ENCODE measurements around the gene HOTAIR.

Gene HOTAIR

DNA sequence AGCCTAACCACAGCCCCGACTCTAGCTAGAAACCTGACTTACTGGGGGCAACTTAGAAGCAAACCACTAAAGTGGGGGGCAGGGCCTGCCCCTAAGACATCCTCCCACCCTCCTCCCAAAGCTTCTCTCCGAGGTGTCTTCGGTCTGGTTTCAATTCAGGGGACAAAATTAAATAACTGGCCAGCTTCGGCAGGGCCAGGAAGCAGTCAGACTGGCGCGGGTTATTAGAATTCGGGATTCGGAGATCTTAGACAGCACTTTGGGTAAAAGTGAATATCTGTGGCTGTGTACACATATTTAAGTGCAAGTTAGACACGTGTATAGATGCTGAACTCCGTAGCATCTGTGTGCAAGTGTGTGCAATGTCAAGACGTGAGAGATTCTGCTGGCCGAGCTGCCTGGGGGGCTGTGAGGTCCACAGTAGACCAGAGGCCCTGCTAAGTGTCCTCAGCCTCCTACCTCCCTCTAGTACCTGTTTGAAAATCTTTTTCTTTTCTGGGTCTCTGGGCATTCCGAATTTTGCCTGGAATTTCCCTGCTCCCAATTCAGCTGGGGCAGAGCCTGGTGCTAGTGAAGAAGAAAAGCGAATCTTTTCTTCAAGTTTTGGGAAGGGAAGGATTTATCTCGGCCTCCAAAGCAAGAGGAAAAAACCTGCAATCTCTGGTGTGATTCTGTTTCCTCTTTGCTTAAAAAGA lies 6.2 kb upstream of the HOTAIR start:
- TF ChIP-seq, protein P1, sequence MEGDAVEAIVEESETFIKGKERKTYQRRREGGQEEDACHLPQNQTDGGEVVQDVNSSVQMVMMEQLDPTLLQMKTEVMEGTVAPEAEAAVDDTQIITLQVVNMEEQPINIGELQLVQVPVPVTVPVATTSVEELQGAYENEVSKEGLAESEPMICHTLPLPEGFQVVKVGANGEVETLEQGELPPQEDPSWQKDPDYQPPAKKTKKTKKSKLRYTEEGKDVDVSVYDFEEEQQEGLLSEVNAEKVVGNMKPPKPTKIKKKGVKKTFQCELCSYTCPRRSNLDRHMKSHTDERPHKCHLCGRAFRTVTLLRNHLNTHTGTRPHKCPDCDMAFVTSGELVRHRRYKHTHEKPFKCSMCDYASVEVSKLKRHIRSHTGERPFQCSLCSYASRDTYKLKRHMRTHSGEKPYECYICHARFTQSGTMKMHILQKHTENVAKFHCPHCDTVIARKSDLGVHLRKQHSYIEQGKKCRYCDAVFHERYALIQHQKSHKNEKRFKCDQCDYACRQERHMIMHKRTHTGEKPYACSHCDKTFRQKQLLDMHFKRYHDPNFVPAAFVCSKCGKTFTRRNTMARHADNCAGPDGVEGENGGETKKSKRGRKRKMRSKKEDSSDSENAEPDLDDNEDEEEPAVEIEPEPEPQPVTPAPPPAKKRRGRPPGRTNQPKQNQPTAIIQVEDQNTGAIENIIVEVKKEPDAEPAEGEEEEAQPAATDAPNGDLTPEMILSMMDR (IDR thresholded peaks at IDR 0.05; ENCODE audit: low read depth, low read length, missing control alignments): no peak
- peaks cover 89% of the 10 kb centered on the region for H3K27me3 ChIP-seq (replicated peaks)
- no peak overlapping the region for H3K4me3 ChIP-seq (ENCODE audit: low read depth, low read length)
- H3K27ac ChIP-seq: no peak overlapping the region
- in situ Hi-C loops (cut with HindIII; ENCODE audit: low pct_ligation_motif_present, low sequenced_read_pairs): no loop called here
- DNase-seq: no peak
- no peaks in the 10 kb centered on the region for H3K36me3 ChIP-seq (replicated peaks)

- in situ Hi-C loops (cut with HindIII; ENCODE audit: low pct_ligation_motif_present, low sequenced_read_pairs): no loop called here
- H3K27me3 ChIP-seq (replicated peaks): peaks cover 87% of the 10 kb centered on the region
- H3K4me3 ChIP-seq (ENCODE audit: low read depth, low read length): no peak overlapping the region
- no peak for DNase-seq
- no peaks in the 10 kb centered on the region for H3K36me3 ChIP-seq (replicated peaks)
- TF ChIP-seq, protein P1 (IDR thresholded peaks at IDR 0.05; ENCODE audit: low read depth, low read length, missing control alignments): no peak
- no peak overlapping the region for H3K27ac ChIP-seq
Observed at GRCh38 chr12:53980104-53980801, 5.5 kb upstream of the HOTAIR start.

DNA sequence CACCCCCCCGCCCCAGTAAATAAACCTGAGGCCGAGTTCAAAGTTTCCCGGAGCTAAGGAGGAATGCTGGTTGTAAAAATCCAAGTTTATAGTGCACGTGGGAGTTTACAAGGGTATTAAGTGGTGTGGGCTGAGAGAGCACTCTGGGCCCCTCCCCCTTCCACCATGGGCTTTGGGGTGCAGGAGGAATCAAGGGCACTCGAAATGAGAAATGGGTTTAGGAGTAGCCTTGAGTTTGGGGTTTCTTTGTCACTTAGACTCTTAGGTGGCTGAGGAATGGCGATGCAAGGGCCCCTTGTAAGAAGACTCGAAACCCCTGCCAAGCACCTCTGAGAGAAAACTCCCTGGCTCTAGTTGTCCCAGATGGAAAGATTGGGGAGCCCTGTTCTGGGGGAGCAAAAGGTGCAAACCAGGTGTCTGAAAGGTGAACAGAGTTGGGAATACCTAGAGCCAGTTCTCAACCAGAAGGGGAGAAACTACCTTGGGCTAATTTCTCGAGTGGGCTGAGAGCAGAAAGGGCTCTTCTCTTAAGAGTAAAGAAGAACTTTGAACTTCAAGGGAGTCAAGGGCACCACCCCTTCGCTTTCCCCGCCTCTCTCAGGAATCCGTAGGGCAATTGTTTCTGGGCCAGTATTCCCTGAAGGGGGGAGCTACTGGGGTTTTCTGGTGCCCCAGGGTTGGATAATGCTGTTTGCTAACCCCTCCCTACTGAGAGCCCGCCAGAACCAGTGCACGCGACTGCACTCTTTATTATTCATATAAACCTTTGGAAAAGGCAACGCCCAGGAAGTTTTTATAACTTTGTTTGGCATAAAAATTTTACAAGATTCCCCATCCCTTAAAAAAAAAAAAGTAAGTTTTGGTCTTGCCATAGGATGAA lies 4.0 kb upstream of the HOTAIR start:
- in situ Hi-C loops (cut with HindIII; ENCODE audit: low pct_ligation_motif_present, low sequenced_read_pairs): no loop called here
- Histone ChIP-seq H3K36me3 (replicated peaks) (no peaks in the 10 kb centered on the region), H3K27ac (no peak overlapping the region), H3K27me3 (replicated peaks) (peaks cover 91% of the 10 kb centered on the region), H3K4me3 (ENCODE audit: low read depth, low read length) (no peak overlapping the region)
- TF ChIP-seq, protein P1 (IDR thresholded peaks at IDR 0.05; ENCODE audit: low read depth, low read length, missing control alignments): no peak
- DNase-seq: no peak

- DNase-seq: no peak
- Histone ChIP-seq H3K4me3 (ENCODE audit: low read depth, low read length) (no peak overlapping the region), H3K36me3 (replicated peaks) (no peaks in the 10 kb centered on the region), H3K27ac (no peak overlapping the region), H3K27me3 (replicated peaks) (peaks cover 91% of the 10 kb centered on the region)
- TF ChIP-seq, protein P1 (IDR thresholded peaks at IDR 0.05; ENCODE audit: low read depth, low read length, missing control alignments): no peak
- in situ Hi-C loops (cut with HindIII; ENCODE audit: low pct_ligation_motif_present, low sequenced_read_pairs): no loop called here
Observed at GRCh38 chr12:53977596-53978445, 3.1 kb upstream of the HOTAIR start.

- Histone ChIP-seq H3K4me3 (ENCODE audit: low read depth, low read length) (no peak overlapping the region), H3K27ac (no peak overlapping the region), H3K27me3 (replicated peaks) (peaks cover 91% of the 10 kb centered on the region), H3K36me3 (replicated peaks) (no peaks in the 10 kb centered on the region)
- TF ChIP-seq, protein P1 (IDR thresholded peaks at IDR 0.05; ENCODE audit: low read depth, low read length, missing control alignments): no peak
- no peak for DNase-seq
- in situ Hi-C loops (cut with HindIII; ENCODE audit: low pct_ligation_motif_present, low sequenced_read_pairs): no loop called here
Observed at GRCh38 chr12:53976823-53977595, 2.3 kb upstream of the HOTAIR start.
